Keratinocyte (primary cell): ENCODE measurements around the gene RPS16.

ENCODE experiments used
- EZH2 ChIP-seq: IDR thresholded peaks from one replicate; pipeline ENCODE4 v1.6.1; 2012; ENCODE audit warnings: inconsistent platforms, mild to moderate bottlenecking, low read length, moderate library complexity
- TF ChIP-seq, protein P1 (sequence below), 3 experiments: IDR thresholded peaks in 1 of 3; conservative IDR thresholded peaks in 1 of 3; optimal IDR thresholded peaks in 1 of 3; 2 replicates in 2 of 3; 3 replicates in 1 of 3; pipeline versions ENCODE3 to v1.5.1; 2011; ENCODE audit warnings: low read length in 3 of 3, mild to moderate bottlenecking in 3 of 3, moderate library complexity in 2 of 3, control low read depth in 1 of 3, inconsistent platforms in 1 of 3; ENCODE audit not compliant: insufficient read depth in 2 of 3; ENCODE audit errors: extremely low read depth in 1 of 3

DNA sequence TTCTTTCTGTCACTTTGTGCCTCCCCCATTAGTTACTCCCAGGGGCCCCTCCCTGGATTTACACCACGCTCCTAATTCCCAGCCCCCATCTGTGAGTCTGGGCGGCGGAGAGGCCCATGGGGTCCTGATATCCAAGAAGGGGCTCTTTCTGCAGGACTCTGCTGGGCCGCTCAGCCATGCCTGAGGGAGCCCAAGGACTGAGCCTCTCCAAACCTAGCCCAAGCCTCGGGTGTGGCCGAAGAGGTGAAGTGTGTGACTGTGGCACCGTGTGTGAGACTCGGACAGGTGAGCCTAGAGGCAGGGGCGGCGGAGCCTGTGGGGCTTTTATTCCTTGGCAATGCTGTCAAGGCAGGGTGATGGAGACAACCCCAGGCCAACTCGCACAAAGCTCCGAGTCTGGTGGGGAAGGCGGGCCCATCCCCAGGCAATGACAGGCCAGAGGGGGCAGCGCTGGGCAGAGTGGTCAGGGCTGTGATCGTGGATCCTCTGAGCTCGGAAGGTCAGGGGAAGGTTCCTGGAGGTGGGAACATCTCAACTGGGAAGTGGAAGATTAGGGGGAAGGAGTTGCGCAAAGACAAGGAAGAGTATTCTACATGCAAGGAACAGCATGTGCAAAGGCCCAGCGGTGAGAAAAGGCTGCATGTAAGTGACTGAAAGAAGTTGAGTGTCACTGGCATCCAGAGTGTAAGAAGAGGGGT is 21.7 kb downstream of the RPS16 start:
- TF ChIP-seq, protein P1, sequence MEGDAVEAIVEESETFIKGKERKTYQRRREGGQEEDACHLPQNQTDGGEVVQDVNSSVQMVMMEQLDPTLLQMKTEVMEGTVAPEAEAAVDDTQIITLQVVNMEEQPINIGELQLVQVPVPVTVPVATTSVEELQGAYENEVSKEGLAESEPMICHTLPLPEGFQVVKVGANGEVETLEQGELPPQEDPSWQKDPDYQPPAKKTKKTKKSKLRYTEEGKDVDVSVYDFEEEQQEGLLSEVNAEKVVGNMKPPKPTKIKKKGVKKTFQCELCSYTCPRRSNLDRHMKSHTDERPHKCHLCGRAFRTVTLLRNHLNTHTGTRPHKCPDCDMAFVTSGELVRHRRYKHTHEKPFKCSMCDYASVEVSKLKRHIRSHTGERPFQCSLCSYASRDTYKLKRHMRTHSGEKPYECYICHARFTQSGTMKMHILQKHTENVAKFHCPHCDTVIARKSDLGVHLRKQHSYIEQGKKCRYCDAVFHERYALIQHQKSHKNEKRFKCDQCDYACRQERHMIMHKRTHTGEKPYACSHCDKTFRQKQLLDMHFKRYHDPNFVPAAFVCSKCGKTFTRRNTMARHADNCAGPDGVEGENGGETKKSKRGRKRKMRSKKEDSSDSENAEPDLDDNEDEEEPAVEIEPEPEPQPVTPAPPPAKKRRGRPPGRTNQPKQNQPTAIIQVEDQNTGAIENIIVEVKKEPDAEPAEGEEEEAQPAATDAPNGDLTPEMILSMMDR (optimal IDR thresholded peaks at IDR 0.05 in 1 of 3, IDR thresholded peaks at IDR 0.05 in 1 of 3, conservative IDR thresholded peaks at IDR 0.05 in 1 of 3; ENCODE audit: extremely low read depth in 1 of 3, insufficient read depth in 2 of 3, low read length in 3 of 3), result peak in 2 of 3 experiments; percentile 7 to 36
- no peak for TF ChIP-seq EZH2
